ENCODE results near the gene BRMS1L. TPM values are rescaled to one million over a fixed set of nuclear protein-coding genes. Genes with fewer than 3 reads are reported as not detected.
"Not testable (repeated sequence)": the region's sequence is repeated elsewhere in the genome, so short reads cannot be mapped to it uniquely, and the experiment has no call there.

BRMS1L gene
- total and polyA plus RNA-seq, 12 donors: 4.3 to 27.6 (median 11.7) TPM

DNA sequence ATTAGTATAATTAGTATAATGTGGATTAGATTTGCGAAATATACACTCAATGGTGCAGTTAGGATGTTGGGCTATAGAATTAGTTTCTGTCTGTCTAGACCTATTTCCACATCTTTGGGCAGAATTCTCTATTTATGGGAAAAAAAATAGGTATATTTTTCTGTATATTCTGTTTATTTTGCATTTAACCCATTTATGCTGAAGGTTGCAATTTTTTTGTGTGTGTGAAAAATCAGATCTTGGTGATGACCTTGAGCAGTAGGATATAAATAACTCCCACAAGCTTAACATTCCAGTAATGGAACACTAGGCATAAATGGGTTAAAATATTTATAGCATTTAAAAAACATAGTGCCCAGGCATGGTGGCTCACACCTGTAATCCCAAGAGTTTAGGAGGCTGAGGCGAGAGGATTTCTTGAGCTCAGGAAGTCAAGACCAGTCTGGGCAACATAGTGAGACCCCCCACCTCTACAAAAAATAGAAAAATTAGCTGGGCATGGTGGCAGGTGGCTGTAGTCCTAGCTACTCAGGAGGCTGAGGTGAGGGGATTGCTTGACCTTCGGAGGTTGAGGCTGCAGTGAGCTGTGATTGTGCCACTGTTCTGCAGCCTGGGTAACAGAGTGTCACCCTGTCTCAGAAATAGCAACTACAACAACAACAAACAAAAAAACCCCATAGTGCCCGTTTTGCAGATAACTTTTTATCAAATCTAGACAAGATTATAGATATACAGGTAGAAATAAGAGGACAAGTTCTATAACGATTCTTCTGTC is 9.3 kb downstream of the BRMS1L start:
- intact Hi-C loops (cut with DNase I): no loop called here
- peak overlapping the region in 2 of 5 donors; percentile 2 to 8 for H3K27ac ChIP-seq
- DNase-seq: no peak
- peaks cover 20 to 22% of the 10 kb centered on the region in 2 donors for H3K4me1 ChIP-seq (replicated peaks in 1 of 2)
- H3K36me3 ChIP-seq (replicated peaks in 1 of 2): peaks cover 0 to 5% of the 10 kb centered on the region in 2 donors
- no peaks in the 10 kb centered on the region for H3K27me3 ChIP-seq
- no peak overlapping the region for H3K4me3 ChIP-seq
- WGBS, 4 donors: 71 to 79% (median 74%) methylated on average over 5 of the region's 5 CpGs
- no peaks in the 10 kb centered on the region for H3K9me3 ChIP-seq (replicated peaks in 1 of 3)
- no peak for TF ChIP-seq POLR2A (IDR thresholded peaks at IDR 0.05)
- TF ChIP-seq, protein P1, sequence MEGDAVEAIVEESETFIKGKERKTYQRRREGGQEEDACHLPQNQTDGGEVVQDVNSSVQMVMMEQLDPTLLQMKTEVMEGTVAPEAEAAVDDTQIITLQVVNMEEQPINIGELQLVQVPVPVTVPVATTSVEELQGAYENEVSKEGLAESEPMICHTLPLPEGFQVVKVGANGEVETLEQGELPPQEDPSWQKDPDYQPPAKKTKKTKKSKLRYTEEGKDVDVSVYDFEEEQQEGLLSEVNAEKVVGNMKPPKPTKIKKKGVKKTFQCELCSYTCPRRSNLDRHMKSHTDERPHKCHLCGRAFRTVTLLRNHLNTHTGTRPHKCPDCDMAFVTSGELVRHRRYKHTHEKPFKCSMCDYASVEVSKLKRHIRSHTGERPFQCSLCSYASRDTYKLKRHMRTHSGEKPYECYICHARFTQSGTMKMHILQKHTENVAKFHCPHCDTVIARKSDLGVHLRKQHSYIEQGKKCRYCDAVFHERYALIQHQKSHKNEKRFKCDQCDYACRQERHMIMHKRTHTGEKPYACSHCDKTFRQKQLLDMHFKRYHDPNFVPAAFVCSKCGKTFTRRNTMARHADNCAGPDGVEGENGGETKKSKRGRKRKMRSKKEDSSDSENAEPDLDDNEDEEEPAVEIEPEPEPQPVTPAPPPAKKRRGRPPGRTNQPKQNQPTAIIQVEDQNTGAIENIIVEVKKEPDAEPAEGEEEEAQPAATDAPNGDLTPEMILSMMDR (IDR thresholded peaks at IDR 0.05): no peak

DNA sequence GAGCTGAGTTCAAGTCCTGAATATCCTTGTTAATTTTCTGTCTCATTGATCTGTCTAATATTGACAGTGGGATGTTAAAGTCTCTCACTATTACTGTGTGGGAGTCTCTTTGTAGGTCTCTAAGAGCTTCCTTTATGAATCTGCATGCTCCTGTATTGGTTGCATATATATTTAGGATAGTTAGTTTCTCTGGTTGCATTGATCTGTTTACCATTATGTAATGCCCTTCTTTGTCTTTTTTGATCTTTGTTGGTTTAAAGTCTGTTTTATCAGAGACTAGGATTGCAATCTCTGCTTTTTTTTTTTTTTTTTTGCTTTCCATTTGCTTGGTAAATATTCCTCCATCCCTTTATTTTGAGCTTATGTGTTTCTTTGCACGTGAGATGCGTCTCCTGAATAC is 15.6 kb downstream of the BRMS1L start:
- H3K36me3 ChIP-seq (replicated peaks in 1 of 2); DNase-seq; intact Hi-C loops (cut with DNase I); H3K4me1 ChIP-seq (replicated peaks in 1 of 2); H3K9me3 ChIP-seq (replicated peaks in 1 of 3); H3K4me3 ChIP-seq; H3K27ac ChIP-seq; H3K27me3 ChIP-seq: not testable (repeated sequence)
- WGBS, 4 donors: 96 to 100% (median 99%) methylated on average over 2 of the region's 2 CpGs

DNA sequence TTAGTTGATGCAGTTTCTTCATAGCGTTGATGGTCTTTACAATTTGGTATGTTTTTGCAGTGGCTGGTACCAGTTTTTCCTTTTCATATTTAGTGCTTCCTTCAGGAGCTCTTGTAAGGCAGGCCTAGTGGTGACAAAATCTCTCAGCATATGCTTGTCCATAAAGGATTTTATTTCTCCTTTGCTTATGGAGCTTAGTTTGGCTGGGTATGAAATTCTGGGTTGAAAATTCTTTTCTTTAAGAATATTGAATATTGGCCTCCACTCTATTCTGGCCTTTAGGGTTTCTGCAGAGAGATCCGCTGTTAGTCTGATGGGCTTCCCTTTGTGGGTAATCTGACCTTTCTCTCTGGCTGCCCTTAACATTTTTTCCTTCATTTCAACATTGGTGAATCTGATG is 16.1 kb downstream of the BRMS1L start:
- H3K27ac ChIP-seq; DNase-seq; H3K9me3 ChIP-seq (replicated peaks in 1 of 3); H3K27me3 ChIP-seq; intact Hi-C loops (cut with DNase I); H3K4me1 ChIP-seq (replicated peaks in 1 of 2); H3K36me3 ChIP-seq (replicated peaks in 1 of 2); H3K4me3 ChIP-seq: not testable (repeated sequence)
- WGBS, 4 donors: 95 to 100% (median 99%) methylated on average over 2 of the region's 2 CpGs

- DNase-seq: no peak
- H3K27me3 ChIP-seq: no peaks in the 10 kb centered on the region
- no peak overlapping the region for H3K27ac ChIP-seq
- 97 to 99% (median 98%) methylated on average over 8 of the region's 8 CpGs for WGBS, 4 donors
- no peak overlapping the region for H3K4me3 ChIP-seq
- intact Hi-C loops (cut with DNase I): no loop called here
- H3K36me3 ChIP-seq (replicated peaks in 1 of 2): peaks cover 0 to 7% of the 10 kb centered on the region in 2 donors
- no peaks in the 10 kb centered on the region for H3K4me1 ChIP-seq (replicated peaks in 1 of 2)
- TF ChIP-seq, protein P1 (IDR thresholded peaks at IDR 0.05): no peak
- no peak for TF ChIP-seq POLR2A (IDR thresholded peaks at IDR 0.05)
- peaks cover 0 to 9% (median 0%) of the 10 kb centered on the region in 3 donors for H3K9me3 ChIP-seq (replicated peaks in 1 of 3)
These were observed 18.4 kb downstream of the BRMS1L start for GRCh38 chr14:35844494-35844893.

DNA sequence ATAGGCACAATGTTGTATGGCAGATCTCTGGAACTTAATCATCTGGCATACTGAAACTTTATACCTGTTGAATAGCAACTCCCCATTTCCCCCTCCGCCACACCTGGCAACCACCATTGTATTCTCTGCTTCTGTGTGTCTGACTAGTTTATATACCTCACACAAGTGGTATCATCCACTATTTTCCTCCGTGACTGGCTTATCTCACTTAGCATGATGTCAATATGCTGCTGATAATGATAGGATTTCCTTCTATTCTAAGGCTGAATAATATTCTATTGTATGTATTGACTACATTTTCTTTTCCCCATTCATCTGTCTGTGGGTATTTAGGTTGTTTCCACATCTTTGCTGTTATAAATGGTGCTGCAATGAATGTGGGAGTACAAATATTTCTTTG is 21.5 kb downstream of the BRMS1L start:
- peaks cover 0 to 4% of the 10 kb centered on the region in 2 donors for H3K4me1 ChIP-seq (replicated peaks in 1 of 2)
- intact Hi-C loops (cut with DNase I): no loop called here
- H3K27me3 ChIP-seq: no peaks in the 10 kb centered on the region
- H3K9me3 ChIP-seq (replicated peaks in 1 of 3): peaks cover 0 to 3% (median 1%) of the 10 kb centered on the region in 3 donors
- no peak overlapping the region for H3K27ac ChIP-seq
- 88 to 91% (median 90%) methylated on average over 2 of the region's 2 CpGs for WGBS, 4 donors
- peaks cover 0 to 5% of the 10 kb centered on the region in 2 donors for H3K36me3 ChIP-seq (replicated peaks in 1 of 2)
- DNase-seq: no peak
- H3K4me3 ChIP-seq: no peak overlapping the region
- TF ChIP-seq, protein P1 (IDR thresholded peaks at IDR 0.05): no peak
- TF ChIP-seq POLR2A (IDR thresholded peaks at IDR 0.05): no peak

Data from adrenal gland (tissue), 12 donors.